NT2/D1 (cell line): ENCODE results near the gene MAP4K1.
"Not testable (repeated sequence)": the region's sequence is repeated elsewhere in the genome, so short reads cannot be mapped to it uniquely, and the experiment has no call there.

Source experiments
- DNase-seq: peaks from one replicate; pipeline ENCODE4 v3.0.0-alpha.2; 2011; ENCODE audit warnings: low read depth, low spot score
- H3K27me3 ChIP-seq: 2 replicates; pipeline ENCODE4 v1.6.0; 2011; ENCODE audit warnings: mild to moderate bottlenecking; ENCODE audit not compliant: insufficient read length, insufficient read depth
- H3K36me3 ChIP-seq: 2 replicates; pipeline ENCODE4 v1.6.1; 2011; ENCODE audit warnings: mild to moderate bottlenecking, low read length, mixed read lengths; ENCODE audit not compliant: insufficient read depth, insufficient read length
- H3K4me1 ChIP-seq: 2 replicates; pipeline ENCODE4 v1.5.1; 2011; ENCODE audit not compliant: insufficient read depth, insufficient read length
- H3K4me3 ChIP-seq: 2 replicates; pipeline ENCODE4 v1.5.1; 2011; ENCODE audit warnings: low read depth; ENCODE audit not compliant: insufficient read length
- H3K9ac ChIP-seq: 2 replicates; pipeline ENCODE4 v1.6.0; 2011; ENCODE audit warnings: low read depth; ENCODE audit not compliant: insufficient read length
- H3K9me3 ChIP-seq: 2 replicates; pipeline ENCODE4 v1.5.1; 2011; ENCODE audit warnings: mild to moderate bottlenecking, low read length; ENCODE audit not compliant: insufficient read depth
- SUZ12 ChIP-seq: IDR thresholded peaks from 2 replicates; pipeline ENCODE4 v1.6.1; 2011; ENCODE audit not compliant: insufficient read length, insufficient read depth; ENCODE audit errors: extremely low read depth
- YY1 ChIP-seq: IDR thresholded peaks from 2 replicates; pipeline ENCODE4 v1.6.1; 2011; ENCODE audit not compliant: insufficient read length, insufficient read depth
- ZNF274 ChIP-seq: IDR thresholded peaks from 2 replicates; pipeline ENCODE4 v1.6.1; 2011; ENCODE audit warnings: mild to moderate bottlenecking, low read depth, low read length

Gene MAP4K1

GRCh38 chr19:38561053-38561606, 56.6 kb downstream of the MAP4K1 start:
- Histone ChIP-seq H3K9ac (no peak overlapping the region), H3K27me3 (no peaks in the 10 kb centered on the region), H3K9me3 (no peaks in the 10 kb centered on the region), H3K36me3 (no peaks in the 10 kb centered on the region), H3K4me3 (no peak overlapping the region), H3K4me1 (no peaks in the 10 kb centered on the region)
- TF ChIP-seq ZNF274 (no peak), YY1 (no peak), SUZ12 (no peak)
- no peak for DNase-seq

GRCh38 chr19:38559428-38560401, 58.0 kb downstream of the MAP4K1 start:
- no peaks in the 10 kb centered on the region for H3K9me3 ChIP-seq
- no peaks in the 10 kb centered on the region for H3K36me3 ChIP-seq
- H3K9ac ChIP-seq = no peak overlapping the region
- no peaks in the 10 kb centered on the region for H3K4me1 ChIP-seq
- no peak for TF ChIP-seq SUZ12
- no peak for TF ChIP-seq YY1
- TF ChIP-seq ZNF274 = no peak
- no peak overlapping the region for H3K4me3 ChIP-seq
- no peak for DNase-seq
- H3K27me3 ChIP-seq = no peaks in the 10 kb centered on the region

GRCh38 chr19:38558933-38559332, 58.8 kb downstream of the MAP4K1 start:
- H3K4me3 ChIP-seq, H3K4me1 ChIP-seq, DNase-seq, H3K36me3 ChIP-seq, H3K9ac ChIP-seq, H3K9me3 ChIP-seq, H3K27me3 ChIP-seq: not testable (repeated sequence)

- Histone ChIP-seq H3K4me3 (no peak overlapping the region), H3K4me1 (no peaks in the 10 kb centered on the region), H3K9me3 (no peaks in the 10 kb centered on the region), H3K36me3 (no peaks in the 10 kb centered on the region), H3K27me3 (no peaks in the 10 kb centered on the region), H3K9ac (no peak overlapping the region)
- TF ChIP-seq YY1 = no peak
- no peak for TF ChIP-seq ZNF274
- no peak for TF ChIP-seq SUZ12
- no peak for DNase-seq
Observed at GRCh38 chr19:38557205-38557799, 60.5 kb downstream of the MAP4K1 start.

- Histone ChIP-seq H3K4me1 (no peaks in the 10 kb centered on the region), H3K36me3 (no peaks in the 10 kb centered on the region), H3K4me3 (no peak overlapping the region), H3K9me3 (no peaks in the 10 kb centered on the region), H3K27me3 (no peaks in the 10 kb centered on the region), H3K9ac (no peak overlapping the region)
- DNase-seq = no peak
- no peak for TF ChIP-seq ZNF274
- TF ChIP-seq YY1 = no peak
- no peak for TF ChIP-seq SUZ12
Observed at GRCh38 chr19:38556521-38557174, 61.1 kb downstream of the MAP4K1 start.

- H3K9ac ChIP-seq = no peak overlapping the region
- H3K27me3 ChIP-seq = no peaks in the 10 kb centered on the region
- TF ChIP-seq SUZ12 (no peak), YY1 (no peak), ZNF274 (no peak)
- DNase-seq = no peak
- no peaks in the 10 kb centered on the region for H3K9me3 ChIP-seq
- H3K36me3 ChIP-seq = no peaks in the 10 kb centered on the region
- H3K4me1 ChIP-seq = no peaks in the 10 kb centered on the region
- no peak overlapping the region for H3K4me3 ChIP-seq
Observed at GRCh38 chr19:38555200-38555599, 62.6 kb downstream of the MAP4K1 start.

GRCh38 chr19:38554676-38555141, 63.0 kb downstream of the MAP4K1 start:
- Histone ChIP-seq H3K4me3 (no peak overlapping the region), H3K9me3 (no peaks in the 10 kb centered on the region), H3K27me3 (no peaks in the 10 kb centered on the region), H3K9ac (no peak overlapping the region), H3K4me1 (no peaks in the 10 kb centered on the region), H3K36me3 (no peaks in the 10 kb centered on the region)
- TF ChIP-seq ZNF274 (no peak), YY1 (no peak), SUZ12 (no peak)
- DNase-seq = no peak

GRCh38 chr19:38553239-38553638, 64.5 kb downstream of the MAP4K1 start:
- not testable (repeated sequence) for H3K4me1 ChIP-seq, H3K27me3 ChIP-seq, H3K9ac ChIP-seq

More at GRCh38 chr19:38553239-38553638, 64.5 kb downstream of the MAP4K1 start:
- not testable (repeated sequence) for H3K9me3 ChIP-seq, DNase-seq, H3K36me3 ChIP-seq, H3K4me3 ChIP-seq
